ENCODE data around the gene ADAMTS17.
A peak's percentile ranks its signal among the peaks of the same experiment; 100 is the strongest.

Gene ADAMTS17

DNA sequence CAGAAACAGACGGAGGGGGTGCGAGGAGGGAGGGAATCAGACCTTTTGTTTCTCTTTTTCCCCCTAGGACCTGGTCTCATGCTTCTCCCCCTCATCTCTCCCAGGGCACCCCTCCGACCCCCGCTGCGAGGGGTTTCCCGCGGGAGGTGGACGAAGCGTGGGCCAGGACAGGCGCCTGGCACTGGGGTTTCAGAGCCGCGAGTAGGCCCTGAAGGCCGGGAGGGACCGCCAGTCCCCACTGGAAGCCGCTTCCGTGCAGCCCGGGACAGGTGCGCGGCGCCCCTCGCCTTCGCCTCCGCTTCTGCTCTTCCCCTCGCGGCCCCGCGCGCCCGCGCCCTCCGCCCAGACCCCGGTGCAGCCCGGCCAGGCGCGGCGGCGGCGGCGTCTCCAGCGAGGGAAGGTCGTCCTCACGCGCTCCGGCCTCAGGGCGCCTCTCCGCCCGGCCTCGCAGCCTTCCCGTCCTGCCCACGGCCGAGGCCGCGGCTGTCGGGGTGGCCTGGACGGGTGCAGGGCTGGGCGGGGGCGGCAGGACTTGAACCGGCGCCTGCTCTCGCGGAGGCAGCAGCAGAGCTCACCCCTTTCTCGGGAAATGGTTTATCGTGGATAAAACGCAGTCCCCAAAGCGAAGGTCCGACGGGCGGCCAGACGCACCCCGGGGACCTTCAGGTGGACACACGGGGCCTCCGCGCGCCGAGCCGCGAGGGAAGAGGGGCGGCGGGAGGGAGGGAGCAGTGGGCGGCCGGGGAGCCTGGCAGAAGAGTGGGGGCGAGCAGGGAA, 31.5 kb upstream of the ADAMTS17 start:
- no peak overlapping the region for H3K4me3 ChIP-seq (ENCODE audit: low read depth, low read length)
- TF ChIP-seq, protein P1, sequence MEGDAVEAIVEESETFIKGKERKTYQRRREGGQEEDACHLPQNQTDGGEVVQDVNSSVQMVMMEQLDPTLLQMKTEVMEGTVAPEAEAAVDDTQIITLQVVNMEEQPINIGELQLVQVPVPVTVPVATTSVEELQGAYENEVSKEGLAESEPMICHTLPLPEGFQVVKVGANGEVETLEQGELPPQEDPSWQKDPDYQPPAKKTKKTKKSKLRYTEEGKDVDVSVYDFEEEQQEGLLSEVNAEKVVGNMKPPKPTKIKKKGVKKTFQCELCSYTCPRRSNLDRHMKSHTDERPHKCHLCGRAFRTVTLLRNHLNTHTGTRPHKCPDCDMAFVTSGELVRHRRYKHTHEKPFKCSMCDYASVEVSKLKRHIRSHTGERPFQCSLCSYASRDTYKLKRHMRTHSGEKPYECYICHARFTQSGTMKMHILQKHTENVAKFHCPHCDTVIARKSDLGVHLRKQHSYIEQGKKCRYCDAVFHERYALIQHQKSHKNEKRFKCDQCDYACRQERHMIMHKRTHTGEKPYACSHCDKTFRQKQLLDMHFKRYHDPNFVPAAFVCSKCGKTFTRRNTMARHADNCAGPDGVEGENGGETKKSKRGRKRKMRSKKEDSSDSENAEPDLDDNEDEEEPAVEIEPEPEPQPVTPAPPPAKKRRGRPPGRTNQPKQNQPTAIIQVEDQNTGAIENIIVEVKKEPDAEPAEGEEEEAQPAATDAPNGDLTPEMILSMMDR (IDR thresholded peaks at IDR 0.05; ENCODE audit: low read depth, low read length), result no peak

DNA sequence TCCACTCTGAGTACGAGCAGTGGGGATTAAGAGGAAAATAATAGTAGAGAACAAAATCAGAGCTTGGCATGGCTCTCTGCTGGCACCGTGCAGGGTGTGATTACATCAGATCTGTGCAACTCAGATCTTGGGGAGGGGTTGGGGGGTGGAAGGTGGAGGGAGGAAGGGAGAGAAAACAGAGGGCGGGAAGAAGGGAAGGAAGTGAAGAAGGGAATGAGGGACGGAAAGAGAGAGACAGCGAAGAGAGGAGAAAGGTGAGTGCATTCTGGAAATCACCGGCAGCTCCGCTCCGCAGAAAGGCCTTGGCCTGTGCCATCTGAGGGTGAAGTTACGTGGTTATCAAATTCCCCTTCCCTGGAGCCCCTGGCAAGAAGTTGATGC, 31.0 kb upstream of the ADAMTS17 start:
- TF ChIP-seq, protein P1 (IDR thresholded peaks at IDR 0.05; ENCODE audit: low read depth, low read length), result no peak
- no peak overlapping the region for H3K4me3 ChIP-seq (ENCODE audit: low read depth, low read length)

DNA sequence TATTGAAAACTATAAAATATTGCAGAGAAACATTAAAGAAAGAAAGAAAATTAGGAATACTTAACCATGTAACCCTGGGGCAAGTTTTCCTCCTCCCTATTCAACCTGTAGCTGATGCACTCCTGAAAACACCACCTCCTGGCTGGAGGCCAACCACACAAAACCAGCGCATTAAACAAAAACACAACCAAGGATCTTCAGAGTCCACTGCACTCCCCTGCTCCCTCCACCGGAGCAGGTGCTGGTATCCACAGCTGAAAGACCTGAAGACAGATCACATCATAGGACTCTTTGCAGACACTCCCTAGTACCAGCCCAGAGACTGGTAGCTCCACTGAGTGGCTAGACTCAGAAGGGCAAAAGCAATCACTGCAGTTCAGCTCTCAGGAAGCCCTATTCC, 13.6 kb upstream of the ADAMTS17 start:
- TF ChIP-seq, protein P1 (IDR thresholded peaks at IDR 0.05; ENCODE audit: low read depth, low read length), result no peak
- H3K4me3 ChIP-seq (ENCODE audit: low read depth, low read length), result no peak overlapping the region

DNA sequence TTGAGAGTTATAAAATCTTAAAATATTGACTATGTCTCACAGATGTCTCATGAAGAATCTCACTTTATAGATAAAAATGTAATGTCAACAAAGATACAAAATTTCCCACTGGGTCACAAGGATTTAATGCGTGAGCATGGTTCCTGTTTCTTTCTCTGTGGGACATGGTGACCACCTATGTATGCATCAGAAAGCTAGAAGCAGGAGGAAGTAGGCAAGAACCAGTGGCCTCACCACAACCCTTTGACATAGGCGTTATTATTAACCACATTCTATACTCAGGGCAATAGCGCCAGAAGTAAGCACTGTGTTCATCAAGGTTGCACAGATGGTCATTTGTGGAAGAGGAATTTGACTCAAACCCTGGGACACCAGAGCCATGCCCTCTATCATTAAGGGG, 11.7 kb upstream of the ADAMTS17 start:
- TF ChIP-seq, protein P1 (IDR thresholded peaks at IDR 0.05; ENCODE audit: low read depth, low read length), result no peak
- no peak overlapping the region for H3K4me3 ChIP-seq (ENCODE audit: low read depth, low read length)

DNA sequence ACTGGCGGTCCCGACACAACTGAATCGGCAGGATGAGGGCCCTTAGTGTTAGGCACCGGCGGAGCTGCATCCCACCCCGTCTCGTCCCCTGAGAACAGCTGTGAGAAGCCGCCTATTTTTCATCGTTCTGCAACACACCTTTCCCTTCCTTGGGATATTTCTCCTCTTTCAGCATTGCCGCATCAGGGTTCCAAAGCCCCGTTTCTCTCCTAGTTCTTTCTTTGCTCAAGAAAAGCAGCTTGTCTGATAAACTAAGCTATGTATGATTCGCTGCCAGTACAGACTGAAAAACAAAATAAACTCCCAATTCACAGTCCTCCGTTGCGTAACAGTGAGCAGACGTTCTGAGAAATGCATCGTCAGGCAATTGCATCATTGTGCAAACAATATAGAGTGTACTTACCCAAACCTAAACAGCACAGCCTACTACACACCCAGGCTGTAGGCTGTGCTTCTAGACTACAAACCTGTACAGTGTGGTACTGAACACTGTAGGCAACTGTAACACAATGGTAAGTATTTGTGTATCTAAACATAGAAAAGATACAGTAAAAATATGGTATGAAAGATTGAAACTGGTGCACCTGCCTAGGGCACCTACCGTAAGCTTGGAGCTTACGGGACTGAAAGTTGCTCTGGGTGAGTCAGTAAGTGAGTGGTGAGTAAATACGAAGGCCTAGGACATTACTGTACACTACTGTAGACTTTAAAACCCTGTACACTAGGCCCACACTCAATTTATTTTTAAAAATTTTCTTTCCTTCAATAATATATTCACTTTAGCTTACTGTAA, 8.9 kb upstream of the ADAMTS17 start:
- peak overlapping the region; percentile 50 for H3K4me3 ChIP-seq (ENCODE audit: low read depth, low read length)
- TF ChIP-seq, protein P1 (IDR thresholded peaks at IDR 0.05; ENCODE audit: low read depth, low read length), result no peak

DNA sequence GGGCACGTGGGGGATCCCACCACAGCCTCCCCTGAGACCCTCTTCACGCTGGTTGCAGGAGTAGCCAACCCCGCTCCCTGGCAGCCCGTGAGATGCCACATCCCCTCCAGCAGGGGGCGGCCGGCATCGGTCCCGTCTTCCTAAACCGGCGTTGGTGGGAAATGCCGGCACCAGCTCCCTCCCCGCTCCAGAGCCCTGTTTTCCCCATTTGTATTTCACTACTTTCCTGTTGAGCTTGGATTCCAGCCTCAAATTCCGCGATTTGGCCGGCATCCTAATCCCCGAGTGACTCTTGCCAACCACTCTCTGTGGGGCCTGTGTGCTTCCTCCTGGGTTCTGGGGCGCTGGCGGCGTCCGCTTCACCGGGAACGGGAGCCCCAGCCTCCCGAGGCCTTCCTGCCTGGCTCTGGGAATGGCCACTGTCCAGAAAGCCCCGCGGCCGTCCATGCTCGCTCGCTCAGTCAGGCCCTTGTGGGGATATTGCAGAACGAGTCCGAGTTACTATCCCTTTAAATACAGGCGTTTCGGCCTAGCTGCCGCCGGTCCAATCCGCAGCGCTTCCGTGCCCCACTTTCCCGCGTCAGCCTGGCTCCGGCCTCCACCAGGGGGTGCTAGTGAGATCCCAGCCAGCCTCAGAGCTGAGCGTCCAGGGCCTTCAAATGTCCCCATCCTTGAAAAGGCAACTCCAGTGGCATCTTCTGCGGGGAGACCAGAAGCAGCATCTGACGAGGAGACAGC, 8.1 kb upstream of the ADAMTS17 start:
- TF ChIP-seq, protein P1 (IDR thresholded peaks at IDR 0.05; ENCODE audit: low read depth, low read length), result peak; percentile 79
- peak overlapping the region; percentile 50 for H3K4me3 ChIP-seq (ENCODE audit: low read depth, low read length)
